PC-9 (cell line): ENCODE measurements around the gene MYO16.

Source experiments
- EZH2 ChIP-seq: fragments of 200-600 bp; sonication (generic); IDR thresholded peaks from 2 replicates; pipeline ENCODE4 v1.8.0; 2017; ENCODE audit warnings: antibody characterized with exemption, low read depth
- TF ChIP-seq, protein P1 (sequence below): fragments of 200-600 bp; sonication (generic); conservative IDR thresholded peaks from 2 replicates; pipeline ENCODE4 v1.6.1; 2017; ENCODE audit warnings: mixed run types, antibody characterized with exemption, mild to moderate bottlenecking, moderate library complexity

GRCh38 chr13:108924134-108924533 is 294.7 kb downstream of the MYO16 start:
- TF ChIP-seq, protein P1, sequence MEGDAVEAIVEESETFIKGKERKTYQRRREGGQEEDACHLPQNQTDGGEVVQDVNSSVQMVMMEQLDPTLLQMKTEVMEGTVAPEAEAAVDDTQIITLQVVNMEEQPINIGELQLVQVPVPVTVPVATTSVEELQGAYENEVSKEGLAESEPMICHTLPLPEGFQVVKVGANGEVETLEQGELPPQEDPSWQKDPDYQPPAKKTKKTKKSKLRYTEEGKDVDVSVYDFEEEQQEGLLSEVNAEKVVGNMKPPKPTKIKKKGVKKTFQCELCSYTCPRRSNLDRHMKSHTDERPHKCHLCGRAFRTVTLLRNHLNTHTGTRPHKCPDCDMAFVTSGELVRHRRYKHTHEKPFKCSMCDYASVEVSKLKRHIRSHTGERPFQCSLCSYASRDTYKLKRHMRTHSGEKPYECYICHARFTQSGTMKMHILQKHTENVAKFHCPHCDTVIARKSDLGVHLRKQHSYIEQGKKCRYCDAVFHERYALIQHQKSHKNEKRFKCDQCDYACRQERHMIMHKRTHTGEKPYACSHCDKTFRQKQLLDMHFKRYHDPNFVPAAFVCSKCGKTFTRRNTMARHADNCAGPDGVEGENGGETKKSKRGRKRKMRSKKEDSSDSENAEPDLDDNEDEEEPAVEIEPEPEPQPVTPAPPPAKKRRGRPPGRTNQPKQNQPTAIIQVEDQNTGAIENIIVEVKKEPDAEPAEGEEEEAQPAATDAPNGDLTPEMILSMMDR = no peak
- no peak for TF ChIP-seq EZH2
